NCI-H1105 treated with DMSO at 0.1 percent for 48 hours (cell line): ENCODE results near the gene ITPR2.
"Not testable (repeated sequence)": the region's sequence is repeated elsewhere in the genome, so short reads cannot be mapped to it uniquely, and the experiment has no call there.

Experiments
- DNase-seq: peaks from one replicate; lab custom pipeline; 2025; lab: John Stamatoyannopoulos, UW

The ITPR2 gene

GRCh38 chr12:26848156-26848825 is 15.3 kb upstream of the ITPR2 start:
- no peak for DNase-seq

GRCh38 chr12:26847431-26847830 is 14.4 kb upstream of the ITPR2 start:
- DNase-seq = no peak

GRCh38 chr12:26846416-26846815 is 13.4 kb upstream of the ITPR2 start:
- DNase-seq = no peak

GRCh38 chr12:26845984-26846383 is 13.0 kb upstream of the ITPR2 start:
- DNase-seq = no peak

GRCh38 chr12:26845057-26845666 is 12.2 kb upstream of the ITPR2 start:
- DNase-seq = no peak

- DNase-seq = no peak
Observed at GRCh38 chr12:26843311-26843710, 10.3 kb upstream of the ITPR2 start.

GRCh38 chr12:26841085-26841484 is 8.1 kb upstream of the ITPR2 start:
- DNase-seq = no peak

GRCh38 chr12:26839512-26839911 is 6.5 kb upstream of the ITPR2 start:
- DNase-seq = no peak

- no peak for DNase-seq
Observed at GRCh38 chr12:26838888-26839416, 6.0 kb upstream of the ITPR2 start.

- no peak for DNase-seq
Observed at GRCh38 chr12:26836201-26836600, 3.2 kb upstream of the ITPR2 start.

GRCh38 chr12:26834503-26835060 is 1.6 kb upstream of the ITPR2 start:
- DNase-seq = not testable (repeated sequence)

- peak; percentile 56 for DNase-seq
Observed at GRCh38 chr12:26833743-26834490, 923 bp upstream of the ITPR2 start.

- peak; percentile 74 for DNase-seq
Observed at GRCh38 chr12:26831951-26832821, 808 bp downstream of the ITPR2 start.

- no peak for DNase-seq
Observed at GRCh38 chr12:26830783-26831551, 2.0 kb downstream of the ITPR2 start.

- DNase-seq = no peak
Observed at GRCh38 chr12:26830363-26830762, 2.6 kb downstream of the ITPR2 start.

GRCh38 chr12:26828280-26829073 is 4.5 kb downstream of the ITPR2 start:
- no peak for DNase-seq

GRCh38 chr12:26826437-26826836 is 6.6 kb downstream of the ITPR2 start:
- DNase-seq = no peak

- no peak for DNase-seq
Observed at GRCh38 chr12:26825459-26826016, 7.5 kb downstream of the ITPR2 start.

GRCh38 chr12:26823390-26823789 is 9.6 kb downstream of the ITPR2 start:
- no peak for DNase-seq

GRCh38 chr12:26822026-26822425 is 11.0 kb downstream of the ITPR2 start:
- DNase-seq = no peak
